ENCODE results near the gene SNRPD1. TPM values are rescaled to one million over a fixed set of nuclear protein-coding genes. Genes with fewer than 3 reads are reported as not detected.

The SNRPD1 gene
- total and polyA plus RNA-seq, 9 of the 15 experiments (the other 6 are each of a cell fraction or from before 2014, with no cell fraction given), result 186 to 1,063 (median 313) TPM

DNA sequence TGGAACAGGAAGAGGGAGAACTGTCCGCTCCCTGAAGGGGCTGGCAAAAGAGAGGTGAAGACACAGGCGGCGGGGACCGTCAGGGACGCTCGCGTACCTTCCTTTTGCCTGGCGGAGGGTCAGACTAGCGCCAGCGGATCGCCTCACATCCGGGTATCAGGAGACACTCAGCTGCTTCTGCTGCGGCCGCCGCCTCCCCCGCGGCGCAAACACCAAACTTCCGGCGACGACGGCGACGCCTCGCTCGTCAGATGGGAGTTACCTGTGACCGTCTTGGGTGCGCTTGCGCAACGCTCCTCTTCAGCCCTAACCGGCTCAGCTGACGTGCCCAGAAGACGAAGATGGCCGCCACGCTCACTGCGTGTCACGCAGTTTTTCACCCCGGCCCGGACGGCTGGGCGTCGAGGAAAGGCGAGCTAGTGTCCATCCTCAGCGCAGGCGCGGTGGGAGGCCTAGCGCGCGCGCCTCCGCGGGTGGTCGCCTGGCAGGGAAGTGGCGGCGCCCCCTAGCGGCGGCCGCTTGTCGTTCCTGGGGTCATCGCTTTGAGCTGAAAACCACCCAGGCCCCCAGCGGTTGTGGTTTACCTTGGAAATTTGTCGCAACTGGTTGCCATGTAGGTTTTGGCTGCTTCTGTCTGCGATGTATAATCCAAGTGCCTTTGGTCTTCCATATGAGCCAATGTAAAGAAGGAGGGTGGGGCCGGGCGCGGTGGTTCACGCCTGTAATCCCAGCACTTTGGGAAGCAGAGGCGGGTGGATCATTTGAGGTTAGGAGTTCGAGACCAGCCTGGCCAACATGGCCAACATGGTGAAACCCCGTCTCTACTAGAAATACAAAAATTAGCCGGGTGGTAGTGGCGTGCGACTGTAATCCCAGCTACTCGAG is 11.3 kb upstream of the SNRPD1 start, which contains the start of gene ESCO1 (continued):
- TF ChIP-seq, protein P1, sequence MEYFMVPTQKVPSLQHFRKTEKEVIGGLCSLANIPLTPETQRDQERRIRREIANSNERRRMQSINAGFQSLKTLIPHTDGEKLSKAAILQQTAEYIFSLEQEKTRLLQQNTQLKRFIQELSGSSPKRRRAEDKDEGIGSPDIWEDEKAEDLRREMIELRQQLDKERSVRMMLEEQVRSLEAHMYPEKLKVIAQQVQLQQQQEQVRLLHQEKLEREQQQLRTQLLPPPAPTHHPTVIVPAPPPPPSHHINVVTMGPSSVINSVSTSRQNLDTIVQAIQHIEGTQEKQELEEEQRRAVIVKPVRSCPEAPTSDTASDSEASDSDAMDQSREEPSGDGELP (CRISPR knock-in tag; IDR thresholded peaks at IDR 0.05; ENCODE audit: borderline replicate concordance), result peak; percentile 100
- TF ChIP-seq PHF20 (IDR thresholded peaks at IDR 0.05; ENCODE audit: partially characterized antibody) (peak; percentile 57), SAFB2 (IDR thresholded peaks at IDR 0.05; ENCODE audit: borderline replicate concordance, low read depth, low read length, severe bottlenecking) (no peak), SRF (CRISPR knock-in tag; IDR thresholded peaks at IDR 0.05) (peak in 1 of 2 experiments; percentile 61; a peak in 1 of 4 replicates), CBFA2T3 (IDR thresholded peaks at IDR 0.05) (peak; percentile 44), LARP7 (IDR thresholded peaks at IDR 0.05) (no peak), EHMT2 (IDR thresholded peaks at IDR 0.05) (peak; percentile 53; the same call in 1 of the 2 replicates), CBX8 (IDR thresholded peaks at IDR 0.05; ENCODE audit: borderline replicate concordance, extremely low read depth, low read depth, low read length, poor library complexity, severe bottlenecking) (no peak)
- TF ChIP-seq, protein P2, sequence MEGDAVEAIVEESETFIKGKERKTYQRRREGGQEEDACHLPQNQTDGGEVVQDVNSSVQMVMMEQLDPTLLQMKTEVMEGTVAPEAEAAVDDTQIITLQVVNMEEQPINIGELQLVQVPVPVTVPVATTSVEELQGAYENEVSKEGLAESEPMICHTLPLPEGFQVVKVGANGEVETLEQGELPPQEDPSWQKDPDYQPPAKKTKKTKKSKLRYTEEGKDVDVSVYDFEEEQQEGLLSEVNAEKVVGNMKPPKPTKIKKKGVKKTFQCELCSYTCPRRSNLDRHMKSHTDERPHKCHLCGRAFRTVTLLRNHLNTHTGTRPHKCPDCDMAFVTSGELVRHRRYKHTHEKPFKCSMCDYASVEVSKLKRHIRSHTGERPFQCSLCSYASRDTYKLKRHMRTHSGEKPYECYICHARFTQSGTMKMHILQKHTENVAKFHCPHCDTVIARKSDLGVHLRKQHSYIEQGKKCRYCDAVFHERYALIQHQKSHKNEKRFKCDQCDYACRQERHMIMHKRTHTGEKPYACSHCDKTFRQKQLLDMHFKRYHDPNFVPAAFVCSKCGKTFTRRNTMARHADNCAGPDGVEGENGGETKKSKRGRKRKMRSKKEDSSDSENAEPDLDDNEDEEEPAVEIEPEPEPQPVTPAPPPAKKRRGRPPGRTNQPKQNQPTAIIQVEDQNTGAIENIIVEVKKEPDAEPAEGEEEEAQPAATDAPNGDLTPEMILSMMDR (IDR thresholded peaks at IDR 0.05 in 2 of 3, conservative IDR thresholded peaks at IDR 0.05 in 1 of 3; ENCODE audit: insufficient read depth in 2 of 3, low read depth in 1 of 3, low read length in 3 of 3), result peak; percentile 97 to 98 (median 98)
- TF ChIP-seq, protein P3, sequence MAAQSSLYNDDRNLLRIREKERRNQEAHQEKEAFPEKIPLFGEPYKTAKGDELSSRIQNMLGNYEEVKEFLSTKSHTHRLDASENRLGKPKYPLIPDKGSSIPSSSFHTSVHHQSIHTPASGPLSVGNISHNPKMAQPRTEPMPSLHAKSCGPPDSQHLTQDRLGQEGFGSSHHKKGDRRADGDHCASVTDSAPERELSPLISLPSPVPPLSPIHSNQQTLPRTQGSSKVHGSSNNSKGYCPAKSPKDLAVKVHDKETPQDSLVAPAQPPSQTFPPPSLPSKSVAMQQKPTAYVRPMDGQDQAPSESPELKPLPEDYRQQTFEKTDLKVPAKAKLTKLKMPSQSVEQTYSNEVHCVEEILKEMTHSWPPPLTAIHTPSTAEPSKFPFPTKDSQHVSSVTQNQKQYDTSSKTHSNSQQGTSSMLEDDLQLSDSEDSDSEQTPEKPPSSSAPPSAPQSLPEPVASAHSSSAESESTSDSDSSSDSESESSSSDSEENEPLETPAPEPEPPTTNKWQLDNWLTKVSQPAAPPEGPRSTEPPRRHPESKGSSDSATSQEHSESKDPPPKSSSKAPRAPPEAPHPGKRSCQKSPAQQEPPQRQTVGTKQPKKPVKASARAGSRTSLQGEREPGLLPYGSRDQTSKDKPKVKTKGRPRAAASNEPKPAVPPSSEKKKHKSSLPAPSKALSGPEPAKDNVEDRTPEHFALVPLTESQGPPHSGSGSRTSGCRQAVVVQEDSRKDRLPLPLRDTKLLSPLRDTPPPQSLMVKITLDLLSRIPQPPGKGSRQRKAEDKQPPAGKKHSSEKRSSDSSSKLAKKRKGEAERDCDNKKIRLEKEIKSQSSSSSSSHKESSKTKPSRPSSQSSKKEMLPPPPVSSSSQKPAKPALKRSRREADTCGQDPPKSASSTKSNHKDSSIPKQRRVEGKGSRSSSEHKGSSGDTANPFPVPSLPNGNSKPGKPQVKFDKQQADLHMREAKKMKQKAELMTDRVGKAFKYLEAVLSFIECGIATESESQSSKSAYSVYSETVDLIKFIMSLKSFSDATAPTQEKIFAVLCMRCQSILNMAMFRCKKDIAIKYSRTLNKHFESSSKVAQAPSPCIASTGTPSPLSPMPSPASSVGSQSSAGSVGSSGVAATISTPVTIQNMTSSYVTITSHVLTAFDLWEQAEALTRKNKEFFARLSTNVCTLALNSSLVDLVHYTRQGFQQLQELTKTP (IDR thresholded peaks at IDR 0.05; ENCODE audit: low read depth in 1 of 2, partially characterized antibody in 2 of 2), result peak in 1 of 2 experiments; percentile 70
- TF ChIP-seq, protein P4, sequence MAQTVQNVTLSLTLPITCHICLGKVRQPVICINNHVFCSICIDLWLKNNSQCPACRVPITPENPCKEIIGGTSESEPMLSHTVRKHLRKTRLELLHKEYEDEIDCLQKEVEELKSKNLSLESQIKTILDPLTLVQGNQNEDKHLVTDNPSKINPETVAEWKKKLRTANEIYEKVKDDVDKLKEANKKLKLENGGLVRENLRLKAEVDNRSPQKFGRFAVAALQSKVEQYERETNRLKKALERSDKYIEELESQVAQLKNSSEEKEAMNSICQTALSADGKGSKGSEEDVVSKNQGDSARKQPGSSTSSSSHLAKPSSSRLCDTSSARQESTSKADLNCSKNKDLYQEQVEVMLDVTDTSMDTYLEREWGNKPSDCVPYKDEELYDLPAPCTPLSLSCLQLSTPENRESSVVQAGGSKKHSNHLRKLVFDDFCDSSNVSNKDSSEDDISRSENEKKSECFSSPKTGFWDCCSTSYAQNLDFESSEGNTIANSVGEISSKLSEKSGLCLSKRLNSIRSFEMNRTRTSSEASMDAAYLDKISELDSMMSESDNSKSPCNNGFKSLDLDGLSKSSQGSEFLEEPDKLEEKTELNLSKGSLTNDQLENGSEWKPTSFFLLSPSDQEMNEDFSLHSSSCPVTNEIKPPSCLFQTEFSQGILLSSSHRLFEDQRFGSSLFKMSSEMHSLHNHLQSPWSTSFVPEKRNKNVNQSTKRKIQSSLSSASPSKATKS (CRISPR knock-in tag; IDR thresholded peaks at IDR 0.05), result no peak
- TF ChIP-seq, protein P5, sequence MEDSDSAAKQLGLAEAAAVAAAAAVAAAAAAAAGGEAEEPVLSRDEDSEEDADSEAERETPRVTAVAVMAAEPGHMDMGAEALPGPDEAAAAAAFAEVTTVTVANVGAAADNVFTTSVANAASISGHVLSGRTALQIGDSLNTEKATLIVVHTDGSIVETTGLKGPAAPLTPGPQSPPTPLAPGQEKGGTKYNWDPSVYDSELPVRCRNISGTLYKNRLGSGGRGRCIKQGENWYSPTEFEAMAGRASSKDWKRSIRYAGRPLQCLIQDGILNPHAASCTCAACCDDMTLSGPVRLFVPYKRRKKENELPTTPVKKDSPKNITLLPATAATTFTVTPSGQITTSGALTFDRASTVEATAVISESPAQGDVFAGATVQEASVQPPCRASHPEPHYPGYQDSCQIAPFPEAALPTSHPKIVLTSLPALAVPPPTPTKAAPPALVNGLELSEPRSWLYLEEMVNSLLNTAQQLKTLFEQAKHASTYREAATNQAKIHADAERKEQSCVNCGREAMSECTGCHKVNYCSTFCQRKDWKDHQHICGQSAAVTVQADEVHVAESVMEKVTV (CRISPR knock-in tag; IDR thresholded peaks at IDR 0.05), result no peak

All from K562 (cell line).